K562 (cell line): Measurements from ENCODE around the gene SPRY4.

ENCODE experiments used
- EP300 ChIP-seq: IDR thresholded peaks from 2 replicates; pipeline ENCODE4 v1.6.1; 2012; ENCODE audit warnings: low read length, improper control_type of control experiment
- L3MBTL2 ChIP-seq: fragments of 450-650 bp; IDR thresholded peaks from 2 replicates; pipeline ENCODE4 v1.6.1; 2016; ENCODE audit warnings: mild to moderate bottlenecking, moderate library complexity
- POLR2A ChIP-seq: fragments of 450-650 bp; conservative IDR thresholded peaks from 2 replicates; pipeline ENCODE4 v1.6.1; 2016
- TRIM28 ChIP-seq: fragments of 450-650 bp; IDR thresholded peaks from 2 replicates; pipeline ENCODE4 v1.6.1; 2017

- TF ChIP-seq POLR2A (no peak), L3MBTL2 (no peak), TRIM28 (no peak), EP300 (no peak)
These were observed 41.5 kb downstream of the SPRY4 start for GRCh38 chr5:142283304-142283703.
